H9 (cell line): Measurements from ENCODE around the gene CCDC186. TPM values are rescaled to one million over a fixed set of nuclear protein-coding genes. Genes with fewer than 3 reads are reported as not detected.

Experiments used
- DNase-seq: peaks from one replicate; pipeline ENCODE4 v3.0.0-alpha.2; 2017
- H2AFZ ChIP-seq: one replicate; pipeline ENCODE4 v1.6.1; 2013; ENCODE audit warnings: mild to moderate bottlenecking, low read length, control low read depth, moderate library complexity
- H2AK5ac ChIP-seq: 2 replicates; pipeline ENCODE4 v1.6.1; 2013; ENCODE audit warnings: low read length, control low read depth, mixed read lengths; ENCODE audit not compliant: insufficient read length
- H2BK120ac ChIP-seq: one replicate; pipeline ENCODE4 v1.6.1; 2013; ENCODE audit warnings: low read depth, mild to moderate bottlenecking, low read length, control low read depth, inconsistent platforms; ENCODE audit not compliant: poor library complexity, severe bottlenecking
- H2BK12ac ChIP-seq: 2 replicates; pipeline ENCODE4 v1.6.1; 2013; ENCODE audit warnings: low read length, control low read depth, mixed read lengths, low read depth; ENCODE audit not compliant: insufficient read length
- H2BK15ac ChIP-seq: 2 replicates; pipeline ENCODE4 v1.6.1; 2013; ENCODE audit warnings: low read depth, low read length, control low read depth
- H2BK20ac ChIP-seq: one replicate; pipeline ENCODE4 v1.6.1; 2013; ENCODE audit warnings: low read depth, mild to moderate bottlenecking, low read length, control low read depth, inconsistent platforms; ENCODE audit not compliant: poor library complexity, severe bottlenecking
- H2BK5ac ChIP-seq: 2 replicates; pipeline ENCODE4 v1.6.1; 2013; ENCODE audit warnings: low read length, control low read depth, mixed read lengths; ENCODE audit not compliant: insufficient read length
- H3K14ac ChIP-seq: 2 replicates; pipeline ENCODE4 v1.6.1; 2013; ENCODE audit warnings: low read length, control low read depth; ENCODE audit not compliant: insufficient read depth
- H3K18ac ChIP-seq: 2 replicates; pipeline ENCODE4 v1.6.1; 2013; ENCODE audit warnings: low read depth, mild to moderate bottlenecking, mixed read lengths, low read length, control low read depth; ENCODE audit not compliant: insufficient read length
- H3K23ac ChIP-seq: 2 replicates; pipeline ENCODE4 v1.6.1; 2013; ENCODE audit warnings: low read length, control low read depth, mixed read lengths, low read depth; ENCODE audit not compliant: insufficient read length
- H3K23me2 ChIP-seq: 2 replicates; pipeline ENCODE4 v1.6.1; 2013; ENCODE audit warnings: low read depth, mild to moderate bottlenecking, mixed read lengths, low read length, control low read depth; ENCODE audit not compliant: insufficient read length, poor library complexity, severe bottlenecking
- H3K27ac ChIP-seq: 2 replicates; pipeline ENCODE4 v1.5.1; 2013; ENCODE audit warnings: low read length, control low read depth, mixed read lengths, low read depth; ENCODE audit not compliant: insufficient read length
- H3K27me3 ChIP-seq: 2 replicates; pipeline ENCODE4 v1.6.1; 2013; ENCODE audit warnings: low read length, control low read depth, inconsistent platforms; ENCODE audit not compliant: insufficient read depth
- H3K4ac ChIP-seq: 2 replicates; pipeline ENCODE4 v1.6.1; 2013; ENCODE audit warnings: low read depth, mild to moderate bottlenecking, control low read depth, inconsistent platforms, low read length, moderate library complexity
- H3K4me1 ChIP-seq: 2 replicates; pipeline ENCODE4 v1.6.1; 2013; ENCODE audit warnings: low read length, control low read depth, inconsistent platforms; ENCODE audit not compliant: insufficient read depth
- H3K4me2 ChIP-seq: 2 replicates; pipeline ENCODE4 v1.6.1; 2013; ENCODE audit warnings: low read length, control low read depth, mixed read lengths; ENCODE audit not compliant: insufficient read length, insufficient read depth
- H3K56ac ChIP-seq: 2 replicates; pipeline ENCODE4 v1.6.1; 2013; ENCODE audit warnings: low read depth, mild to moderate bottlenecking, mixed read lengths, low read length, control low read depth; ENCODE audit not compliant: insufficient read length
- H3K79me1 ChIP-seq: 2 replicates; pipeline ENCODE4 v1.6.1; 2013; ENCODE audit warnings: low read depth, mild to moderate bottlenecking, moderate library complexity, low read length, control low read depth, inconsistent platforms; ENCODE audit not compliant: insufficient read depth, poor library complexity, severe bottlenecking
- H3K79me2 ChIP-seq: 2 replicates; pipeline ENCODE4 v1.6.1; 2013; ENCODE audit warnings: low read length, control low read depth, inconsistent platforms; ENCODE audit not compliant: insufficient read depth
- H3K9ac ChIP-seq: 2 replicates; pipeline ENCODE4 v1.6.1; 2013; ENCODE audit warnings: low read length, control low read depth, mixed read lengths; ENCODE audit not compliant: insufficient read length; ENCODE audit errors: extremely low read depth
- H3K9me3 ChIP-seq: one replicate; pipeline ENCODE4 v1.6.1; 2013; ENCODE audit warnings: low read depth, low read length, inconsistent platforms; ENCODE audit not compliant: control insufficient read depth
- H3T11ph ChIP-seq: one replicate; pipeline ENCODE4 v1.6.1; 2013; ENCODE audit warnings: mild to moderate bottlenecking, low read length, control low read depth, inconsistent platforms
- H4K20me1 ChIP-seq: one replicate; pipeline ENCODE4 v1.6.1; 2013; ENCODE audit not compliant: control insufficient read depth, insufficient read length, insufficient read depth
- H4K5ac ChIP-seq: 2 replicates; pipeline ENCODE4 v1.6.1; 2013; ENCODE audit warnings: low read depth, mild to moderate bottlenecking, mixed read lengths, low read length, control low read depth; ENCODE audit not compliant: insufficient read length
- H4K8ac ChIP-seq: replicated peaks from 2 replicates; pipeline ENCODE4 v1.6.1; 2013; ENCODE audit warnings: low read length, control low read depth, mixed read lengths, low read depth; ENCODE audit not compliant: insufficient read length
- H4K91ac ChIP-seq: 2 replicates; pipeline ENCODE4 v1.6.1; 2013; ENCODE audit warnings: low read depth, mild to moderate bottlenecking, moderate library complexity, mixed read lengths, low read length, control low read depth; ENCODE audit not compliant: insufficient read length
- H3K27ac Mint-ChIP-seq, 3 experiments: 2 replicates in 2 of 3; 3 replicates in 1 of 3; pipeline ENCODE4 v1.8.0; 2020 to 2021; ENCODE audit warnings: mixed read lengths in 3 of 3, mild to moderate bottlenecking in 1 of 3, moderate library complexity in 1 of 3
- H3K27me3 Mint-ChIP-seq: 2 replicates; pipeline ENCODE4 v1.8.0; 2021; ENCODE audit warnings: low read depth, mild to moderate bottlenecking, moderate library complexity, mixed read lengths
- H3K36me3 Mint-ChIP-seq, 3 experiments: 2 replicates in 2 of 3; 3 replicates in 1 of 3; pipeline ENCODE4 v1.8.0; 2020 to 2021; ENCODE audit warnings: low read depth in 3 of 3, mixed read lengths in 3 of 3; ENCODE audit not compliant: insufficient read depth in 1 of 3
- H3K4me1 Mint-ChIP-seq, 2 experiments: 2 replicates each; pipeline ENCODE4 v1.8.0; 2020; ENCODE audit warnings: mixed read lengths in 2 of 2
- H3K4me3 Mint-ChIP-seq, 2 experiments: 2 replicates in 1 of 2; 3 replicates in 1 of 2; pipeline ENCODE4 v1.8.0; 2020 to 2021; ENCODE audit warnings: mild to moderate bottlenecking in 2 of 2, mixed read lengths in 2 of 2, moderate library complexity in 1 of 2
- H3K9me3 Mint-ChIP-seq, 2 experiments: 2 replicates in 1 of 2; 3 replicates in 1 of 2; pipeline ENCODE4 v1.8.0; 2020; ENCODE audit warnings: mild to moderate bottlenecking in 2 of 2, mixed read lengths in 2 of 2, moderate library complexity in 1 of 2
- CTCF ChIP-seq: fragments of 200-600 bp; sonication (generic); conservative IDR thresholded peaks from 3 replicates; pipeline ENCODE4 v1.8.0; 2021; ENCODE audit warnings: antibody characterized with exemption, mild to moderate bottlenecking
- WGBS: extraction: QIAGEN DNeasy Blood & Tissue Kit; methylation state at CpG from one replicate; pipeline ENCODE4 v1.1.7; 2013; ENCODE audit warnings: missing lambda C conversion rate, low lambda C conversion rate, mixed read lengths; ENCODE audit not compliant: insufficient read length; ENCODE audit errors: extremely low coverage; 5-methylcytosine and 5-hydroxymethylcytosine counted together
- total RNA-seq: library from RNA; stranded (reverse); gene quantifications from 2 replicates; pipeline ENCODE4 v1.2.1, GENCODE V29; 2021

Gene CCDC186
- total RNA-seq, 1 experiment from 2014 or later = 16.7 TPM

- no peak overlapping the region for H2BK12ac ChIP-seq
- H3K4me2 ChIP-seq = no peak overlapping the region
- H2BK20ac ChIP-seq = no peak overlapping the region
- H2BK120ac ChIP-seq = no peak overlapping the region
- H3T11ph ChIP-seq = no peak overlapping the region
- no peaks in the 10 kb centered on the region for H3K9me3 ChIP-seq
- no peak overlapping the region for H2AFZ ChIP-seq
- H4K20me1 ChIP-seq = no peaks in the 10 kb centered on the region
- H3K27ac Mint-ChIP-seq = no peak overlapping the region
- no peak overlapping the region for H4K91ac ChIP-seq
- H3K4me3 Mint-ChIP-seq = no peak overlapping the region
- H3K36me3 Mint-ChIP-seq = no peaks in the 10 kb centered on the region
- H3K23ac ChIP-seq = no peak overlapping the region
- H4K8ac ChIP-seq = no peak overlapping the region
- H3K9me3 Mint-ChIP-seq = no peaks in the 10 kb centered on the region
- no peaks in the 10 kb centered on the region for H3K79me1 ChIP-seq
- DNase-seq = no peak
- no peak overlapping the region for H4K5ac ChIP-seq
- no peak overlapping the region for H2AK5ac ChIP-seq
- H3K27me3 Mint-ChIP-seq = peaks cover 6% of the 10 kb centered on the region; the same call in 1 of the 2 replicates
- H3K79me2 ChIP-seq = no peaks in the 10 kb centered on the region
- no peak overlapping the region for H3K18ac ChIP-seq
- no peak overlapping the region for H3K14ac ChIP-seq
- no peak overlapping the region for H2BK15ac ChIP-seq
- no peaks in the 10 kb centered on the region for H3K23me2 ChIP-seq
- H3K4me1 Mint-ChIP-seq = no peaks in the 10 kb centered on the region
- H3K4ac ChIP-seq = no peak overlapping the region
- no peak overlapping the region for H3K9ac ChIP-seq
- TF ChIP-seq CTCF = no peak
- no peaks in the 10 kb centered on the region for H3K27me3 ChIP-seq
- H3K4me1 ChIP-seq = no peaks in the 10 kb centered on the region
- no peak overlapping the region for H3K27ac ChIP-seq
- no peak overlapping the region for H3K56ac ChIP-seq
- WGBS = no CpG with 5 or more reads among the region's 4 CpGs
- H2BK5ac ChIP-seq = no peak overlapping the region
These were observed 47.2 kb upstream of the CCDC186 start for GRCh38 chr10:114221235-114221634.
